ENCODE measurements around the gene EHHADH. TPM values are rescaled to one million over a fixed set of nuclear protein-coding genes. Genes with fewer than 3 reads are reported as not detected.

Gene EHHADH
- total and polyA plus RNA-seq, 2 donors (not counting 3 experiments of a cell fraction or from before 2014, with no cell fraction given), result 1.3 to 5.8 TPM

DNA sequence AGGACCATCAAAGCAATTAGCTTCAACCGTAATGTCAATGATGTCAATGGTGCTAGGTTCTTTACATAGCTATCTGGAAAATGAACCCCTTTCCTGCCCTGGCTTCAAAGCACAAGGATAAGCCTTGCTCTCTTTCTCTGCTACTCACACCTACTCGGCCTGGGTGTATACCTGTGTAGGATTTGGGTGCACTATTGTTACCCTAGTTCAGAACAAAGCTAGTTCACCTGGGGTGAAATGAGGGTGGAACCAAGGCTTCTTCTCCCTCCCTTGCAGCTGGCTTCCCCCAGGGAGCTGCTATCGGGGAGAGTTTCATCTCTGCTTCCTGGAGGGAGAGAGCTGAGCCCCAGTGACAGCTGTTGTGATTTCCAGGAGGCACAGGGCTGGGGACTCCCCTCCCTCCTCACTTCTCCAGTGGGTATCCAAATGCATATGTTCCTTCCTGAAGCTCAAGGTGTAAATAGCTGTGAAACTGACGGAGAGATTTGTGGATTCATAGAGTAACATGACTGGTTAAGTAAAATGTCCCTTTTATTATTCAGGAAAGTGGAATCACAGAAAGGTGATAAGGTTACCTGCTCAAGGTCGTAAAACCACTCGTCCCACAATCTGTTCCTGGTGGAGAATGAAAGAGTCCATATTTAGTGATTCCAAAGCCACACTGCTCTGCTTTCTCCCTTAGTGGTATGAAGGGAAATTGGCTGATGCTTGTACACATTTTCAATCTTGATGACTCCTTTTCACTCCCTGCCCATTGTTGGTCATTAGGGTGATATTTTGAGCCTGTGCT is 89.2 kb downstream of the EHHADH start:
- ChIA-PET POLR2A (no interaction called here), CTCF (interaction anchor here (0.6 to 2.6 kb wide), 6 partner anchors 9 to 144 kb away, joined by 3 to 9 read pairs (median 4); no protein-coding TSS in a partner anchor)
- FAIRE-seq (no peak), DNase-seq (ENCODE audit: low read depth, low spot score) (no peak)
- dilution Hi-C loops (cut with MboI; ENCODE audit: extremely low pct_ligation_motif_present, low sequenced_read_pairs) (no loop called here), intact Hi-C loops (cut with micrococcal nuclease) (no loop called here)
- no peak overlapping the region for H3K27ac ChIP-seq (ENCODE audit: insufficient read depth, low read depth, low read length)
- H3K9me1 ChIP-seq (replicated peaks; ENCODE audit: control insufficient read depth, extremely low read depth, insufficient read depth, low read length), result no peaks in the 10 kb centered on the region
- BruUV-seq (replicated peaks), result no TSS peak
- H3K4me2 ChIP-seq (ENCODE audit: insufficient read depth, low read length), result no peak overlapping the region
- H3K27me3 ChIP-seq (ENCODE audit: control insufficient read depth in 2 of 2, insufficient read depth in 2 of 2, low read length in 2 of 2), result peaks cover 3 to 6% of the 10 kb centered on the region in 2 experiments
- H3K79me2 ChIP-seq (ENCODE audit: control insufficient read depth, insufficient read depth, low read length), result no peaks in the 10 kb centered on the region
- H3K4me3 ChIP-seq (replicated peaks in 1 of 3; ENCODE audit: insufficient read depth in 1 of 3, low read depth in 1 of 3, low read length in 3 of 3), result no peak overlapping the region
- H2AFZ ChIP-seq (ENCODE audit: low read depth, low read length), result no peak overlapping the region
- H3K36me3 ChIP-seq (ENCODE audit: control insufficient read depth in 2 of 2, extremely low read depth in 1 of 2, insufficient read depth in 2 of 2, low read length in 2 of 2), result no peaks in the 10 kb centered on the region
- TF ChIP-seq POLR2AphosphoS5 (IDR thresholded peaks at IDR 0.05; ENCODE audit: insufficient read depth, low read depth, low read length), result no peak
- no peak for TF ChIP-seq JUN (IDR thresholded peaks at IDR 0.05; ENCODE audit: borderline replicate concordance, insufficient read depth, insufficient read length, low read depth)
- TF ChIP-seq, protein P1, sequence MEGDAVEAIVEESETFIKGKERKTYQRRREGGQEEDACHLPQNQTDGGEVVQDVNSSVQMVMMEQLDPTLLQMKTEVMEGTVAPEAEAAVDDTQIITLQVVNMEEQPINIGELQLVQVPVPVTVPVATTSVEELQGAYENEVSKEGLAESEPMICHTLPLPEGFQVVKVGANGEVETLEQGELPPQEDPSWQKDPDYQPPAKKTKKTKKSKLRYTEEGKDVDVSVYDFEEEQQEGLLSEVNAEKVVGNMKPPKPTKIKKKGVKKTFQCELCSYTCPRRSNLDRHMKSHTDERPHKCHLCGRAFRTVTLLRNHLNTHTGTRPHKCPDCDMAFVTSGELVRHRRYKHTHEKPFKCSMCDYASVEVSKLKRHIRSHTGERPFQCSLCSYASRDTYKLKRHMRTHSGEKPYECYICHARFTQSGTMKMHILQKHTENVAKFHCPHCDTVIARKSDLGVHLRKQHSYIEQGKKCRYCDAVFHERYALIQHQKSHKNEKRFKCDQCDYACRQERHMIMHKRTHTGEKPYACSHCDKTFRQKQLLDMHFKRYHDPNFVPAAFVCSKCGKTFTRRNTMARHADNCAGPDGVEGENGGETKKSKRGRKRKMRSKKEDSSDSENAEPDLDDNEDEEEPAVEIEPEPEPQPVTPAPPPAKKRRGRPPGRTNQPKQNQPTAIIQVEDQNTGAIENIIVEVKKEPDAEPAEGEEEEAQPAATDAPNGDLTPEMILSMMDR (IDR thresholded peaks at IDR 0.05; ENCODE audit: extremely low read depth in 1 of 2, insufficient read depth in 1 of 2, low read depth in 1 of 2, low read length in 2 of 2), result no peak
- TF ChIP-seq FOS (IDR thresholded peaks at IDR 0.05; ENCODE audit: borderline replicate concordance, insufficient read depth, low read length), result no peak
- TF ChIP-seq GATA2 (IDR thresholded peaks at IDR 0.05; ENCODE audit: insufficient read depth, insufficient read length, low read depth, low read length), result no peak
- TF ChIP-seq, protein P2, sequence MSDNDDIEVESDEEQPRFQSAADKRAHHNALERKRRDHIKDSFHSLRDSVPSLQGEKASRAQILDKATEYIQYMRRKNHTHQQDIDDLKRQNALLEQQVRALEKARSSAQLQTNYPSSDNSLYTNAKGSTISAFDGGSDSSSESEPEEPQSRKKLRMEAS (IDR thresholded peaks at IDR 0.05; ENCODE audit: insufficient read depth, insufficient read length), result no peak
- TF ChIP-seq MYC (IDR thresholded peaks at IDR 0.05; ENCODE audit: low read depth, low read length), result no peak
- TF ChIP-seq EZH2 (IDR thresholded peaks at IDR 0.05; ENCODE audit: borderline replicate concordance, low read depth, low read length, severe bottlenecking), result no peak
- no peak for TF ChIP-seq POLR2A (IDR thresholded peaks at IDR 0.05; ENCODE audit: low read depth, low read length)
- H3K9ac ChIP-seq (replicated peaks; ENCODE audit: extremely low read depth, insufficient read depth, low read length), result no peak overlapping the region
- no peaks in the 10 kb centered on the region for H4K20me1 ChIP-seq (replicated peaks; ENCODE audit: control insufficient read depth, extremely low read depth, insufficient read depth, low read length)
- H3K9me3 ChIP-seq (replicated peaks; ENCODE audit: control insufficient read depth, insufficient read depth, low read length), result no peaks in the 10 kb centered on the region
- H3K4me1 ChIP-seq (ENCODE audit: control insufficient read depth, extremely low read depth, insufficient read depth, low read length), result no peaks in the 10 kb centered on the region

Data from endothelial cell of umbilical vein (primary cell).